C4-2B (cell line): ENCODE results near the gene SELENBP1.
"Not testable (repeated sequence)": the region's sequence is repeated elsewhere in the genome, so short reads cannot be mapped to it uniquely, and the experiment has no call there.

Experiments
- H3K27ac ChIP-seq: fragments of 450-650 bp; 2 replicates; pipeline ENCODE4 v1.5.1; 2017
- CTCF ChIP-seq: fragments of 450-650 bp; conservative IDR thresholded peaks from 2 replicates; pipeline ENCODE4 v1.5.1; 2017; ENCODE audit warnings: mild to moderate bottlenecking
- ZFX ChIP-seq: fragments of 450-650 bp; IDR thresholded peaks from 2 replicates; pipeline ENCODE4 v1.6.1; 2017

Gene SELENBP1

GRCh38 chr1:151393583-151393982, 21.1 kb upstream of the SELENBP1 start:
- no peak overlapping the region for H3K27ac ChIP-seq
- TF ChIP-seq ZFX, result no peak
- no peak for TF ChIP-seq CTCF

GRCh38 chr1:151391079-151391563, 18.6 kb upstream of the SELENBP1 start:
- TF ChIP-seq ZFX (no peak), CTCF (no peak)
- H3K27ac ChIP-seq, result no peak overlapping the region

GRCh38 chr1:151390221-151391078, 17.9 kb upstream of the SELENBP1 start:
- not testable (repeated sequence) for H3K27ac ChIP-seq

GRCh38 chr1:151386002-151386401, 13.5 kb upstream of the SELENBP1 start:
- TF ChIP-seq ZFX (no peak), CTCF (no peak)
- no peak overlapping the region for H3K27ac ChIP-seq

GRCh38 chr1:151384584-151384983, 12.1 kb upstream of the SELENBP1 start:
- TF ChIP-seq CTCF, result no peak
- TF ChIP-seq ZFX, result no peak

GRCh38 chr1:151377150-151377884, 4.8 kb upstream of the SELENBP1 start:
- H3K27ac ChIP-seq, result peak overlapping the region; percentile 17; the same call in 1 of the 2 replicates
- no peak for TF ChIP-seq ZFX
- TF ChIP-seq CTCF, result no peak

More at GRCh38 chr1:151384584-151384983, 12.1 kb upstream of the SELENBP1 start:
- no peak overlapping the region for H3K27ac ChIP-seq

- H3K27ac ChIP-seq, result peak overlapping the region; percentile 96
- no peak for TF ChIP-seq CTCF
- TF ChIP-seq ZFX, result no peak
Measured at GRCh38 chr1:151373196-151373595, 691 bp upstream of the SELENBP1 start.
